HG03039 (cell line): ENCODE data around the gene PSMF1.
A peak's percentile ranks its signal among the peaks of the same experiment; 100 is the strongest.

Experiments
- ATAC-seq: cut with Tn5 transposase; IDR thresholded peaks from one replicate; pipeline ENCODE4 v1.9.1; 2021; ENCODE audit warnings: mild to moderate bottlenecking, moderate library complexity; ENCODE audit not compliant: unreplicated experiment

Gene PSMF1

GRCh38 chr20:1118336-1119127 lies at the start of gene PSMF1:
PSMF1 (plus strand) TSS chr20:1118602; CDS start chr20:1118774, 172 bp downstream.
- ATAC-seq, result peak; percentile 88

- ATAC-seq, result no peak
Measured at GRCh38 chr20:1072258-1072657, 46.1 kb upstream of the PSMF1 start.

GRCh38 chr20:1075616-1076015 lies 42.8 kb upstream of the PSMF1 start:
- ATAC-seq, result no peak

GRCh38 chr20:1081891-1082290 lies 36.5 kb upstream of the PSMF1 start:
- ATAC-seq, result no peak

- ATAC-seq, result no peak
Measured at GRCh38 chr20:1083431-1084080, 34.8 kb upstream of the PSMF1 start.

- ATAC-seq, result no peak
Measured at GRCh38 chr20:1085492-1086276, 32.7 kb upstream of the PSMF1 start.

- ATAC-seq, result no peak
Measured at GRCh38 chr20:1086277-1087213, 31.9 kb upstream of the PSMF1 start.

- ATAC-seq, result no peak
Measured at GRCh38 chr20:1087311-1087905, 31.0 kb upstream of the PSMF1 start.

- no peak for ATAC-seq
Measured at GRCh38 chr20:1094751-1095150, 23.7 kb upstream of the PSMF1 start.

- ATAC-seq, result no peak
Measured at GRCh38 chr20:1101533-1101932, 16.9 kb upstream of the PSMF1 start.

GRCh38 chr20:1102016-1102415 lies 16.4 kb upstream of the PSMF1 start:
- ATAC-seq, result no peak

GRCh38 chr20:1103751-1104150 lies 14.7 kb upstream of the PSMF1 start:
- no peak for ATAC-seq

- ATAC-seq, result no peak
Measured at GRCh38 chr20:1105599-1106194, 12.7 kb upstream of the PSMF1 start.

- no peak for ATAC-seq
Measured at GRCh38 chr20:1107176-1107575, 11.2 kb upstream of the PSMF1 start.

GRCh38 chr20:1108437-1108920 lies 9.9 kb upstream of the PSMF1 start:
- ATAC-seq, result no peak

GRCh38 chr20:1112908-1113307 lies 5.5 kb upstream of the PSMF1 start:
- ATAC-seq, result no peak

GRCh38 chr20:1118004-1118335 lies 432 bp upstream of the PSMF1 start:
- no peak for ATAC-seq

GRCh38 chr20:1119128-1119505 lies 715 bp downstream of the PSMF1 start:
- ATAC-seq, result no peak

- no peak for ATAC-seq
Measured at GRCh38 chr20:1119524-1119923, 1.1 kb downstream of the PSMF1 start.

- ATAC-seq, result no peak
Measured at GRCh38 chr20:1121429-1121828, 3.0 kb downstream of the PSMF1 start.
